HG02970 (cell line): ENCODE measurements around the gene TBX18.

ENCODE experiments used
- ATAC-seq: cut with Tn5 transposase; IDR thresholded peaks from one replicate; pipeline ENCODE4 v1.9.1; 2021; ENCODE audit warnings: mild to moderate bottlenecking, moderate library complexity, moderate number of reproducible peaks; ENCODE audit not compliant: unreplicated experiment, low FRiP score

The TBX18 gene

GRCh38 chr6:84773431-84774156 lies 9.2 kb upstream of the TBX18 start:
- ATAC-seq, result no peak

- ATAC-seq, result no peak
These were observed 8.7 kb upstream of the TBX18 start for GRCh38 chr6:84773133-84773430.

GRCh38 chr6:84772428-84773132 lies 8.2 kb upstream of the TBX18 start:
- ATAC-seq, result no peak

GRCh38 chr6:84771756-84772356 lies 7.5 kb upstream of the TBX18 start:
- no peak for ATAC-seq

GRCh38 chr6:84771125-84771755 lies 6.8 kb upstream of the TBX18 start:
- ATAC-seq, result no peak

GRCh38 chr6:84770521-84770920 lies 6.1 kb upstream of the TBX18 start:
- ATAC-seq, result no peak

GRCh38 chr6:84769306-84769705 lies 4.9 kb upstream of the TBX18 start:
- no peak for ATAC-seq

- ATAC-seq, result no peak
These were observed 4.2 kb upstream of the TBX18 start for GRCh38 chr6:84768442-84769174.

- ATAC-seq, result no peak
These were observed 3.3 kb upstream of the TBX18 start for GRCh38 chr6:84767526-84768201.

- ATAC-seq, result no peak
These were observed 2.6 kb upstream of the TBX18 start for GRCh38 chr6:84766799-84767525.

- no peak for ATAC-seq
These were observed 1.9 kb upstream of the TBX18 start for GRCh38 chr6:84766118-84766798.

- no peak for ATAC-seq
These were observed 489 bp downstream of the TBX18 start for GRCh38 chr6:84763886-84764331.

GRCh38 chr6:84763003-84763885 lies 1.2 kb downstream of the TBX18 start:
- ATAC-seq, result no peak

- ATAC-seq, result no peak
These were observed 2.0 kb downstream of the TBX18 start for GRCh38 chr6:84762220-84763002.

GRCh38 chr6:84758486-84758885 lies 5.9 kb downstream of the TBX18 start:
- no peak for ATAC-seq

- ATAC-seq, result no peak
These were observed 7.5 kb downstream of the TBX18 start for GRCh38 chr6:84756877-84757276.

- ATAC-seq, result no peak
These were observed 7.9 kb downstream of the TBX18 start for GRCh38 chr6:84756466-84756865.
